Body of pancreas (tissue), 4 donors: ENCODE data around the gene TEX264.

Experiments
- POLR2A ChIP-seq, 3 donors: fragments of 450-650 bp; IDR thresholded peaks; one replicate each; pipeline ENCODE4 v1.6.1; 2016; ENCODE audit warnings: antibody characterized with exemption in 3 of 3, mild to moderate bottlenecking in 2 of 3
- TF ChIP-seq, protein P1 (sequence below), 7 experiments: fragments of 450-650 bp in 4 of 7; fragments of 200-600 bp in 3 of 7; sonication (generic) in 3 of 7; IDR thresholded peaks; one replicate each; pipeline ENCODE4 v1.5.1; 2016 to 2019; ENCODE audit warnings: antibody characterized with exemption in 7 of 7

DNA sequence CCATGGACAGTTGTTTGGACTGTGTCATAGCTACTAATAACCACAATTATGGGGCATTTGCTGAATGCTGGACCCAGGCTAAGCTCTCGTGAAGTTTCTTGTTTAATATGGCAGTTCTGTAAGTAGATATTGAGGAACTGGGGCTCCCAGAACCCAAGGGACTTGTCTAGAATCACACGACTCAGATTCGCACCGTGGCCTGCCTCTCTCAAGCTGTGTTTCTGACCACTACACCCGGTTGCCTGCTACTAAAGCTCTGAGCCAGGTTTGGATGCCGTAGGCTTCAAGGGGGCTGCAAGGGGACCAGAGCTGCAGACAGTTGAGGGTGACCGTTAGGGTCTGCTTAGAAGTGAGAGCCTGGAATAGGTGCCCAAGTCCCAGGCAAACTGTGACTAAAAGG is 11.5 kb downstream of the TEX264 start:
- TF ChIP-seq, protein P1, sequence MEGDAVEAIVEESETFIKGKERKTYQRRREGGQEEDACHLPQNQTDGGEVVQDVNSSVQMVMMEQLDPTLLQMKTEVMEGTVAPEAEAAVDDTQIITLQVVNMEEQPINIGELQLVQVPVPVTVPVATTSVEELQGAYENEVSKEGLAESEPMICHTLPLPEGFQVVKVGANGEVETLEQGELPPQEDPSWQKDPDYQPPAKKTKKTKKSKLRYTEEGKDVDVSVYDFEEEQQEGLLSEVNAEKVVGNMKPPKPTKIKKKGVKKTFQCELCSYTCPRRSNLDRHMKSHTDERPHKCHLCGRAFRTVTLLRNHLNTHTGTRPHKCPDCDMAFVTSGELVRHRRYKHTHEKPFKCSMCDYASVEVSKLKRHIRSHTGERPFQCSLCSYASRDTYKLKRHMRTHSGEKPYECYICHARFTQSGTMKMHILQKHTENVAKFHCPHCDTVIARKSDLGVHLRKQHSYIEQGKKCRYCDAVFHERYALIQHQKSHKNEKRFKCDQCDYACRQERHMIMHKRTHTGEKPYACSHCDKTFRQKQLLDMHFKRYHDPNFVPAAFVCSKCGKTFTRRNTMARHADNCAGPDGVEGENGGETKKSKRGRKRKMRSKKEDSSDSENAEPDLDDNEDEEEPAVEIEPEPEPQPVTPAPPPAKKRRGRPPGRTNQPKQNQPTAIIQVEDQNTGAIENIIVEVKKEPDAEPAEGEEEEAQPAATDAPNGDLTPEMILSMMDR (IDR thresholded peaks at IDR 0.05), result no peak
- no peak for TF ChIP-seq POLR2A (IDR thresholded peaks at IDR 0.05)
